Hepatocyte (in vitro differentiated cells): ENCODE measurements around the gene LIN7C. TPM values are rescaled to one million over a fixed set of nuclear protein-coding genes. Genes with fewer than 3 reads are reported as not detected.

Source experiments
- DNase-seq: peaks from one replicate; pipeline ENCODE4 v3.0.0-alpha.2; 2016; ENCODE audit warnings: low spot score
- H2AFZ ChIP-seq: fragments of 200-600 bp; sonication (generic); 2 replicates; pipeline ENCODE4 v1.6.0; 2016; ENCODE audit warnings: antibody characterized with exemption, mild to moderate bottlenecking
- H3K27ac ChIP-seq: fragments of 200-600 bp; sonication (generic); 2 replicates; pipeline ENCODE4 v1.5.1; 2016; ENCODE audit warnings: mild to moderate bottlenecking
- H3K27me3 ChIP-seq: fragments of 200-600 bp; sonication (generic); 2 replicates; pipeline ENCODE4 v1.6.1; 2016
- H3K36me3 ChIP-seq: fragments of 200-600 bp; sonication (generic); replicated peaks from 2 replicates; pipeline ENCODE4 v1.5.1; 2016; ENCODE audit warnings: low read depth; ENCODE audit not compliant: insufficient read depth
- H3K4me1 ChIP-seq: fragments of 200-600 bp; sonication (generic); 2 replicates; pipeline ENCODE4 v1.5.1; 2016; ENCODE audit warnings: mild to moderate bottlenecking, moderate library complexity; ENCODE audit not compliant: insufficient read depth
- H3K4me2 ChIP-seq: fragments of 200-600 bp; sonication (generic); 2 replicates; pipeline ENCODE4 v1.6.0; 2016
- H3K4me3 ChIP-seq: fragments of 200-600 bp; sonication (generic); 2 replicates; pipeline ENCODE4 v1.5.1; 2016; ENCODE audit warnings: mild to moderate bottlenecking
- H3K79me2 ChIP-seq: fragments of 200-600 bp; sonication (generic); 2 replicates; pipeline ENCODE4 v1.6.0; 2017; ENCODE audit warnings: mild to moderate bottlenecking
- H3K9me2 ChIP-seq: fragments of 200-600 bp; sonication (generic); replicated peaks from 2 replicates; pipeline ENCODE4 v1.6.0; 2017; ENCODE audit warnings: mild to moderate bottlenecking; ENCODE audit not compliant: insufficient read depth
- H3K9me3 ChIP-seq: fragments of 200-600 bp; sonication (generic); 2 replicates; pipeline ENCODE4 v1.5.1; 2016; ENCODE audit warnings: low read depth, mild to moderate bottlenecking
- H4K20me1 ChIP-seq: fragments of 200-600 bp; sonication (generic); 2 replicates; pipeline ENCODE4 v1.6.0; 2016; ENCODE audit warnings: mild to moderate bottlenecking; ENCODE audit not compliant: insufficient read depth, poor library complexity, severe bottlenecking
- EZH2 ChIP-seq: fragments of 200-600 bp; sonication (generic); IDR thresholded peaks from 2 replicates; pipeline ENCODE4 v1.6.1; 2016; ENCODE audit warnings: antibody characterized with exemption, mild to moderate bottlenecking, borderline replicate concordance
- EZH2phosphoT487 ChIP-seq: fragments of 200-600 bp; sonication (generic); IDR thresholded peaks from one replicate; pipeline ENCODE4 v1.6.1; 2018; ENCODE audit warnings: antibody characterized with exemption, mild to moderate bottlenecking, low read depth, moderate library complexity; ENCODE audit not compliant: unreplicated experiment, severe bottlenecking
- WGBS: methylation state at CpG from one replicate; pipeline ENCODE4 v1.1.6; 2016; ENCODE audit warnings: low lambda C conversion rate; ENCODE audit errors: missing lambda C conversion rate; 5-methylcytosine and 5-hydroxymethylcytosine counted together
- polyA plus RNA-seq: library from polyadenylated mRNA; unstranded; fragments of >200 nt; fragmentation: Nextera tagmentation; extraction: Ambion mirVana; gene quantifications from 2 replicates; pipeline ENCODE4 v1.2.1, GENCODE V29; 2016
- total RNA-seq: library from RNA; depleted of rRNA; stranded (reverse); fragments of >200 nt; gene quantifications from 2 replicates; pipeline ENCODE4 v1.2.3, GENCODE V29; 2014
- TF ChIP-seq, protein P1 (sequence below): fragments of 200-600 bp; sonication (generic); IDR thresholded peaks from 2 replicates; pipeline ENCODE4 v1.5.1; 2016; ENCODE audit warnings: antibody characterized with exemption, mild to moderate bottlenecking; ENCODE audit not compliant: poor library complexity

The LIN7C gene
- total and polyA plus RNA-seq, 2 experiments from 2014 or later, result 22.4 to 55.5 TPM

DNA sequence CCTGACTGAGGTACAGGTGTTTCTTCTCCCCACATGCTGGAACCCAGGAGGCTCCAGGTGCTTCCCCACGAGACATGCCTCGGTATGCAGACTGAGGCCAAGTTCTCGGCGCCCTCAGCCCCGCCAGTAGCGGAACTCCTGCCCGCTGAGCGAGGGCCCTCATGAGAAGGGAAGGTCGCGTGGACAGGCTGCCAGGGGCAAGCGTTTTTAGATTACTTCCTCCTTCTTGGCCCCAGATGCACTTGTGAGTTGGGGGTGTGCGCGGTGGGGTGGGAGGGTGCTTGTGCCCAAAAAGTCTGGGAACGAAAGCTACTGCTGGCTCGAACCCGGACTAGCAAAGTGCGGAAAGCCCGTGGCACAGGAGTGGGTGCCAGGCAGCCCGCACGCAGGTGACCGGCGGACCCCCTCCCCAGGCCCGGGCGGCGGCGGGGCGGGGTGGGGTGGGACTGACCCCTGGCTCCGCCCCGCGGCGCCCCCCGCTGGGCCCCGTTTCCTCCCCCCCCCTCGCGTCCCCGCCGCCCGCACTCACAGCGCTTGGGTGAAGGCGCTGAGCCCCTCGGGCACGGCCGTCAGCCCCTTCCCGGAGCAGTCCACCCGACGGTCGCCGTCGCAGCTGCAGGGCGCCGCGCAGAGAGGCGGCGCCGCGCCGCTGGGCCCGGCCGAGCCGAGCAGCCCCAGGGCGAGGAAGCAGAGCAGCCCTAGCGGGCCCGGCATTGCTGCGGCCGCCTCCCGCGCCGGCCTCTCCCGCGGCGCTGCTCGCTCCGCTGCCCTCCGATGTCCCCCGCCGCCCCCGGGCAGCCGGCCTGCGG, 34.8 kb downstream of the LIN7C start:
- no peaks in the 10 kb centered on the region for H3K9me3 ChIP-seq
- peak overlapping the region; percentile 89 for H3K27ac ChIP-seq
- peak overlapping the region; percentile 84 for H3K4me3 ChIP-seq
- 1% methylated on average over 37 of the region's 79 CpGs for WGBS
- no peaks in the 10 kb centered on the region for H3K36me3 ChIP-seq
- H4K20me1 ChIP-seq, result peaks cover 9% of the 10 kb centered on the region
- peaks cover 56% of the 10 kb centered on the region for H3K79me2 ChIP-seq
- peaks cover 33% of the 10 kb centered on the region for H3K4me1 ChIP-seq
- peak overlapping the region; percentile 91 for H3K4me2 ChIP-seq
- H2AFZ ChIP-seq, result peak overlapping the region; percentile 34
- TF ChIP-seq EZH2 (no peak), EZH2phosphoT487 (no peak)
- TF ChIP-seq, protein P1, sequence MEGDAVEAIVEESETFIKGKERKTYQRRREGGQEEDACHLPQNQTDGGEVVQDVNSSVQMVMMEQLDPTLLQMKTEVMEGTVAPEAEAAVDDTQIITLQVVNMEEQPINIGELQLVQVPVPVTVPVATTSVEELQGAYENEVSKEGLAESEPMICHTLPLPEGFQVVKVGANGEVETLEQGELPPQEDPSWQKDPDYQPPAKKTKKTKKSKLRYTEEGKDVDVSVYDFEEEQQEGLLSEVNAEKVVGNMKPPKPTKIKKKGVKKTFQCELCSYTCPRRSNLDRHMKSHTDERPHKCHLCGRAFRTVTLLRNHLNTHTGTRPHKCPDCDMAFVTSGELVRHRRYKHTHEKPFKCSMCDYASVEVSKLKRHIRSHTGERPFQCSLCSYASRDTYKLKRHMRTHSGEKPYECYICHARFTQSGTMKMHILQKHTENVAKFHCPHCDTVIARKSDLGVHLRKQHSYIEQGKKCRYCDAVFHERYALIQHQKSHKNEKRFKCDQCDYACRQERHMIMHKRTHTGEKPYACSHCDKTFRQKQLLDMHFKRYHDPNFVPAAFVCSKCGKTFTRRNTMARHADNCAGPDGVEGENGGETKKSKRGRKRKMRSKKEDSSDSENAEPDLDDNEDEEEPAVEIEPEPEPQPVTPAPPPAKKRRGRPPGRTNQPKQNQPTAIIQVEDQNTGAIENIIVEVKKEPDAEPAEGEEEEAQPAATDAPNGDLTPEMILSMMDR, result no peak
- H3K27me3 ChIP-seq, result no peaks in the 10 kb centered on the region
- no peaks in the 10 kb centered on the region for H3K9me2 ChIP-seq
- peak; percentile 71 for DNase-seq

DNA sequence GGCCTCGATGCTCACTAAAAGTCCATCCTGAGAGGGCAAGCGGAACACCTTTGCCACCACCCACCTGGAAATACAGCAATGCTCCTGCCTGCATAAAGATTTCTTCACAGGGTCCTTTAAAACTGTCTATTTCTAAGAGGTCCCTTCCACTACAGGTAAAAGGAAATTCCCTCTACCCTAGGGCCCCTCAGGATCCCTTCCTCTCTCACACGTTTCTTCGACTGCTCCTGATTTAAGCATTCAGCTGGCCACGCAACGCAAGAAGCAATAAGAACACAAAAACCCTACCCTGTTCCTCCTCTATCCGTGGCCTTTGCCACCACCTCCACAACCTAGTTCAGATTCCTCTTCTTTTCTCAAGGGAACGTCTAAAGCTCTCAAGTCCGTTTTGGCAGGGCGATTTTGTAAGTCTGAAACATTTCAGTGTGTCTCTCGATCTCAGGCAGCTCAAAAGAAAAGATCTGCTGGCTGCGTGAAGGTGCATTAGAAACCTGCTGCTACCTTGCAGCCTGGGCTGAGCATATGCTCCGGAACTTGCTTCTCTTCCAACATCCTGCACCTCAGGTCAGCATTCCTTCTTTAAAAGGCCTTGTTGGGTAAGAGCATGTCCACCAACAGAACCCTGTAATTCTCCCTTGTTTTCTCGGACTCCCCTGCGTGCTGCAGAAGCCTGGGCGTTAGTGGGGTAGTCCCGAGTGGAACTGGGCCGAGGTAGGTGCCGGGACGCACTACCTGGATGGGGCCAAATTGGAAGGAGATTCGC, 35.6 kb downstream of the LIN7C start:
- peak; percentile 13 for DNase-seq
- Histone ChIP-seq H3K79me2 (peaks cover 64% of the 10 kb centered on the region), H3K4me1 (peaks cover 33% of the 10 kb centered on the region), H3K9me2 (no peaks in the 10 kb centered on the region), H3K4me2 (peak overlapping the region; percentile 91), H3K27ac (peak overlapping the region; percentile 89), H3K4me3 (peak overlapping the region; percentile 84), H2AFZ (peak overlapping the region; percentile 34), H4K20me1 (peaks cover 9% of the 10 kb centered on the region), H3K36me3 (no peaks in the 10 kb centered on the region), H3K27me3 (no peaks in the 10 kb centered on the region), H3K9me3 (no peaks in the 10 kb centered on the region)
- TF ChIP-seq EZH2, result no peak
- TF ChIP-seq, protein P1, result no peak
- TF ChIP-seq EZH2phosphoT487, result no peak
- 6% methylated on average over 21 of the region's 21 CpGs for WGBS

DNA sequence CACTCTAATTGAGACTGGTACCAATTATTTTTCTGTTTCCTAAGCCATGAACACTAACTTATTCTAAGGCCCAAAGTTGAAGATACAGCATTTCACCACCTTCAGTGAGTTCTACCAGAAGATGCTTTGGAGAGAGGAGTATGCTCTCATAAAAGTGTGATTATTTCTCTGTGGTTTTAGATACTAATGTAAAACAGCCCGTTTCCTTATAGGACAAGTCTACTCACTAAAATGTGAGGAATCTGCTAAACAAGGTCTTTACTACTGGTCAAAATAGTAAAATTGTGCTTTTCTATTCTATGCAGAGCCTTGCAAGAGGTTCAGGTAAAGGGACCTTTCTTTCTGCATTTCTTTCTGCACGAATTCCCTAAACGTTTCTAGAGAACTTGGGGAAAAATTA, 36.4 kb downstream of the LIN7C start:
- peaks cover 71% of the 10 kb centered on the region for H3K79me2 ChIP-seq

More for the DNA sequence above, 36.4 kb downstream of the LIN7C start:
- Histone ChIP-seq H2AFZ (no peak overlapping the region), H3K4me1 (peaks cover 41% of the 10 kb centered on the region), H4K20me1 (peaks cover 14% of the 10 kb centered on the region), H3K9me3 (no peaks in the 10 kb centered on the region), H3K27ac (peak overlapping the region; percentile 89), H3K4me2 (peak overlapping the region; percentile 91), H3K9me2 (no peaks in the 10 kb centered on the region), H3K36me3 (no peaks in the 10 kb centered on the region), H3K27me3 (no peaks in the 10 kb centered on the region), H3K4me3 (peak overlapping the region; percentile 84)
- WGBS, result 23% methylated on average over 3 of the region's 3 CpGs
- no peak for DNase-seq
- TF ChIP-seq EZH2, result no peak
